Glutamatergic neuron (in vitro differentiated cells): ENCODE measurements around the gene INTS6. TPM values are rescaled to one million over a fixed set of nuclear protein-coding genes. Genes with fewer than 3 reads are reported as not detected.
"Not testable (repeated sequence)": the region's sequence is repeated elsewhere in the genome, so short reads cannot be mapped to it uniquely, and the experiment has no call there.

Source experiments
- DNase-seq: peaks from one replicate; pipeline ENCODE4 v3.0.0; 2022
- H3K27ac Mint-ChIP-seq: one replicate; pipeline ENCODE4 v1.8.0; 2020; ENCODE audit warnings: mild to moderate bottlenecking, mixed read lengths, inconsistent platforms; ENCODE audit not compliant: unreplicated experiment
- H3K27me3 Mint-ChIP-seq: one replicate; pipeline ENCODE4 v1.8.0; 2020; ENCODE audit warnings: mild to moderate bottlenecking, moderate library complexity, mixed read lengths, inconsistent platforms; ENCODE audit not compliant: unreplicated experiment
- H3K36me3 Mint-ChIP-seq: one replicate; pipeline ENCODE4 v1.8.0; 2020; ENCODE audit warnings: mild to moderate bottlenecking, mixed read lengths, inconsistent platforms; ENCODE audit not compliant: unreplicated experiment
- H3K4me1 Mint-ChIP-seq: one replicate; pipeline ENCODE4 v1.8.0; 2020; ENCODE audit warnings: mild to moderate bottlenecking, low read depth, mixed read lengths, inconsistent platforms; ENCODE audit not compliant: unreplicated experiment
- H3K4me3 Mint-ChIP-seq: one replicate; pipeline ENCODE4 v1.8.0; 2020; ENCODE audit warnings: mild to moderate bottlenecking, mixed read lengths, inconsistent platforms; ENCODE audit not compliant: unreplicated experiment
- H3K9me3 Mint-ChIP-seq: one replicate; pipeline ENCODE4 v1.8.0; 2020; ENCODE audit warnings: mild to moderate bottlenecking, moderate library complexity, mixed read lengths, inconsistent platforms; ENCODE audit not compliant: unreplicated experiment
- CTCF ChIP-seq: fragments of 200-600 bp; sonication (generic); IDR thresholded peaks from one replicate; pipeline ENCODE4 v1.5.0; 2021; ENCODE audit not compliant: partially characterized antibody, unreplicated experiment
- total RNA-seq: library from RNA; stranded (reverse); fragmentation: NEBNext Ultra II Directional; extraction: Animal tissue kit (Norgen Biotek cat#: 25700); gene quantifications from one replicate; pipeline ENCODE4 v1.2.1, GENCODE V29; 2021; ENCODE audit not compliant: unreplicated experiment

The INTS6 gene
- total RNA-seq, 1 donor from 2014 or later = 35.6 TPM

- TF ChIP-seq CTCF = no peak
- Mint-ChIP-seq H3K4me3 (no peak overlapping the region), H3K27ac (no peak overlapping the region), H3K9me3 (peaks cover 1% of the 10 kb centered on the region), H3K4me1 (peaks cover 7% of the 10 kb centered on the region), H3K36me3 (peaks cover 13% of the 10 kb centered on the region), H3K27me3 (no peaks in the 10 kb centered on the region)
- no peak for DNase-seq
Measured at GRCh38 chr13:51416107-51416506, 36.7 kb downstream of the INTS6 start.

GRCh38 chr13:51415339-51415738 lies 37.5 kb downstream of the INTS6 start:
- DNase-seq, H3K4me3 Mint-ChIP-seq, H3K27me3 Mint-ChIP-seq, H3K4me1 Mint-ChIP-seq, H3K9me3 Mint-ChIP-seq, H3K27ac Mint-ChIP-seq: not testable (repeated sequence)
- H3K36me3 Mint-ChIP-seq = peaks cover 13% of the 10 kb centered on the region

GRCh38 chr13:51412431-51412830 lies 40.4 kb downstream of the INTS6 start:
- H3K27me3 Mint-ChIP-seq = no peaks in the 10 kb centered on the region
- no peak for DNase-seq
- H3K9me3 Mint-ChIP-seq = peaks cover 1% of the 10 kb centered on the region
- H3K4me1 Mint-ChIP-seq = no peaks in the 10 kb centered on the region
- no peak overlapping the region for H3K4me3 Mint-ChIP-seq
- H3K36me3 Mint-ChIP-seq = peaks cover 13% of the 10 kb centered on the region
- no peak overlapping the region for H3K27ac Mint-ChIP-seq
- TF ChIP-seq CTCF = no peak

GRCh38 chr13:51405176-51405575 lies 47.7 kb downstream of the INTS6 start:
- Mint-ChIP-seq H3K4me3 (no peak overlapping the region), H3K27me3 (no peaks in the 10 kb centered on the region), H3K36me3 (no peaks in the 10 kb centered on the region), H3K27ac (no peak overlapping the region), H3K4me1 (no peaks in the 10 kb centered on the region), H3K9me3 (peaks cover 2% of the 10 kb centered on the region)
- no peak for TF ChIP-seq CTCF
- no peak for DNase-seq

GRCh38 chr13:51397262-51397941 lies 55.4 kb downstream of the INTS6 start:
- Mint-ChIP-seq H3K27ac (no peak overlapping the region), H3K4me3 (no peak overlapping the region), H3K36me3 (no peaks in the 10 kb centered on the region), H3K9me3 (peaks cover 1% of the 10 kb centered on the region), H3K4me1 (peaks cover 8% of the 10 kb centered on the region), H3K27me3 (no peaks in the 10 kb centered on the region)
- TF ChIP-seq CTCF = no peak
- no peak for DNase-seq
